ENCODE measurements around the gene MST1R.

The MST1R gene

DNA sequence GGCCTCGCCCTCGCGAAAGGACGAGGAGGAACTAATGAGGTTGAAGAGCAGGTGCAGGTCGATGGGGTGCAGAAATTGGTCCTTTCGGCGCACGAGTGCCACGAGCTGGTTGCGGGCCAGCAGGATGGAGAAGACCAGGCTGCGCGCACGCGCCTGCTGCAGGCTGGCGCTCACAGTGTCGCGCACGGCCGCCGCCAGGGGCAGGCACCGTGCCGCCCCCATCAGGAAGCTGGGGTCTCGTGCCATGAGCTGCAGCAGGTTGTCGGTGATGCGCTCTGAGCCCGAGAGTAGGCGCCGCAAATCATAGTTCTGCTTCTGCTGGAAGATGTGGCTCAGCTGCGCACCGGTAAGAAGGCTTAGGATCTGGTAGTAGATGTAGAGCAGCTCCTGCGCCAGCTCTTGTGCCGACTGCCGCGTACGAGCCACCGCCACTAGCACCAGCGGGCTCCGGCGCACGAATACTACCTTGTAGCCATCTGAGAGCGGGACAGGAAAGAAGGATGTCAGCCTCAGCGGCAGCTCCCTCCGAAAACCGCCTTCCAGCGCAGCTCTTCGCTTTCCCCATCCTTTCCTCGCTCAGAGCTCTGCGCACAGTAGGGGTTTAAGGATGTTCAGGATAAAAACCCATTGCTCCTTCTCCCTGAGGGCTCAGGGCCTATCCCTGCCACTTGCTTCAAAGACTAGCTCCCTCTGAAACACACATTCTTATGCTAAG, 6.9 kb upstream of the MST1R start:
- TF ChIP-seq ZFX (IDR thresholded peaks at IDR 0.05; ENCODE audit: borderline replicate concordance) (no peak), CTCF (IDR thresholded peaks at IDR 0.05) (no peak)
- no peak overlapping the region for H3K27ac ChIP-seq

GRCh38 chr3:49908373-49909199, 4.9 kb upstream of the MST1R start:
- TF ChIP-seq ZFX (IDR thresholded peaks at IDR 0.05; ENCODE audit: borderline replicate concordance) (no peak), CTCF (IDR thresholded peaks at IDR 0.05) (no peak)
- H3K27ac ChIP-seq: no peak overlapping the region

DNA sequence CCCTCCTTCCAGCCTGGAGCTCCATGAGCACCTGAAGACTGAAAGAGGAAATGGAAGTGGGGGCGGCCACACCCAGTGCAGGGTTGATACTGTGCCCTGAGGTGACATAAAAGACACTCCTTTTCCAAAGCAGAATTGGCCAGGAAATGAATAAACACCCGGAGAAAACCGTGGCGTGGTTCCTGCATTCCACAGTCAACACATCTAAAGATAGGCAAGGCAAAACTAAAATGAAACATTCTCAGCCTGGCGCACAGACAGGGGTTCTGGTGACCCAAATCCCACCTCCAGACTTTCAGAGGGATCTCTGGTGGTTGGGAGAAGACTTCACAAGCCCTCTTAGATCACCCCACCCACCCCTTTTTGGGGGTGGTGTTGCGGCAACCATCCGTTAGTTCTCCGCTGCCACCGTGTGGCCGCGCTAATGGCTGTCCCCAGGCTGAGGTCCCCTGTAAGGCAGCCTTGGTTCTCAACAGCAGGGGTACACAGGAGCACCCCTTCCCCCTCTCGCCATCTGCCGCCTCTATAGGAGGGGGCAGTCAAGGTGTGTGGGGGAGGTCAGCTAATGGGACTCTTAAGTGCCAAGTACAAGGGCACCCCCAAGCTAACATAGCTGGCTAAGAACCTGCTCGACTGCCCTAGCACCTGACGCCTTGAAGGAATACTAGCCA, 2.5 kb upstream of the MST1R start:
- no peak overlapping the region for H3K27ac ChIP-seq
- TF ChIP-seq CTCF (IDR thresholded peaks at IDR 0.05): peak; percentile 22; the same call in 1 of the 2 replicates
- no peak for TF ChIP-seq ZFX (IDR thresholded peaks at IDR 0.05; ENCODE audit: borderline replicate concordance)

DNA sequence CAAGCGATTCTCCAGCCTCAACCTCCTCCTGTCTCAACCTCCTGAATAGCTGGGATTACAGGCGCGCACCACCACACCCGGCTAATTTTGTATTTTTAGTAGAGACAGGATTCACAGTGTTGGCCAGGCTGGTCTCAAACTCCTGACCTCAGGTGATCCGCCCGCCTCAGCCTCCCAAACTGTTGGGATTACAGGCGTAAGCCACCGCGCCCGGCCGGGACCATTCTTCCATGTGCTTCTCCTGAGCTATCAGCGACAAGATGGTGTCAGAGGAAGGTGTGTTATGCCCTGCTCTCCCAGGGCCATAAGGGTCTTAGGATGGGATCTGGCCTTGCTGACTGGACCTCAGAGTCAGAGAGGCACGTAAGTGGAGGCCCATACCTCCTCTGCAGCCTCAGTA, 775 bp upstream of the MST1R start:
- H3K27ac ChIP-seq: peak overlapping the region; percentile 78

- TF ChIP-seq CTCF (IDR thresholded peaks at IDR 0.05) (no peak), ZFX (IDR thresholded peaks at IDR 0.05; ENCODE audit: borderline replicate concordance) (no peak)
- peak overlapping the region; percentile 78 for H3K27ac ChIP-seq
Measured at GRCh38 chr3:49902511-49903345, 945 bp downstream of the MST1R start.

- no peak overlapping the region for H3K27ac ChIP-seq
- no peak for TF ChIP-seq ZFX (IDR thresholded peaks at IDR 0.05; ENCODE audit: borderline replicate concordance)
- TF ChIP-seq CTCF (IDR thresholded peaks at IDR 0.05): no peak
Measured at GRCh38 chr3:49901366-49902339, 2.0 kb downstream of the MST1R start.
